GM12865 (cell line): ENCODE measurements around the gene CTU2.

Source experiments
- DNase-seq: peaks from one replicate; pipeline ENCODE4 v3.0.0; 2010; ENCODE audit warnings: low read depth
- H3K4me3 ChIP-seq: 2 replicates; pipeline ENCODE4 v1.5.1; 2011; ENCODE audit warnings: mild to moderate bottlenecking, low read depth, low read length, control low read depth
- CTCF ChIP-seq: IDR thresholded peaks from 2 replicates; pipeline ENCODE4 v1.5.1; 2011; ENCODE audit warnings: low read length, control low read depth, low read depth, inconsistent platforms; ENCODE audit not compliant: insufficient read depth; ENCODE audit errors: missing control alignments

CTU2 gene

DNA sequence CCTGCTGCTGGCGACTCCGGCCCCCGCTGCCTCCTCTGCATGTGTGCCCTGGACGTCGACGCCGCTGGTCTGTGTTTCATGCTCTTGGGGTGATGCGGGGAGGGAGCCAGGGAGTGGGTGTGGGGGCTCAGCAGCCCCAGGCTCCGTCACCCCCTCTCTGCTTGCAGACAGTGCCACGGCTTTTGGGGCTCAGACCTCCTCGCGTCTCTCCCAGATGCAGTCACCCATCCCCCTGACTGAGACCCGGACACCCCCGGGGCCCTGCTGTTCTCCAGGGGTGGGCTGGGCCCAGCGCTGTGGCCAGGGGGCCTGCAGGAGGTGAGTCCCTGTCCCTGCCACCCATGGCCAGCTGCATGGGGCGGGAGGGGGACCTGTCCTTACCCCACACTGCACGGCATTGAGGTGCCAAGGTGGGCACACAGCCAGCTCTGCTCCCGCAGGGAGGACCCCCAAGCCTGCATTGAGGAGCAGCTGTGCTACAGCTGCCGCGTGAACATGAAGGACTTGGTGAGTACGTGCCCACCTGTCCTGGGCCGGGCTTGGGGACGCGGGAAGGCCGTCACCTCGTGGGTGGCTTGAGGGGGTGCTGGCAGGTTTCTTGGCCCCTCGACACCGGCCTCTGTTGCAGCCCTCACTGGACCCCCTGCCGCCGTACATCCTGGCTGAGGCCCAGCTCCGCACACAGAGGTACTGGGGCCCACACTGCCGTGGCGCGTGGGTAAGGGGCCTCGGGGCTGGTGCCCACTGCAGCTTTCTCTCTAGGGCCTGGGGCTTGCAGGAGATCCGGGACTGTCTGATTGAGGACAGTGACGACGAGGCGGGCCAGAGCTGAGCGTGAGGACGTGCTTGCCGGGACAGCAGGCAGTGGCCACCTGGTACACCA, 8.4 kb downstream of the CTU2 start:
- no peak for DNase-seq
- TF ChIP-seq CTCF = no peak

GRCh38 chr16:88715312-88716190, 9.2 kb downstream of the CTU2 start:
- DNase-seq = no peak
- no peak for TF ChIP-seq CTCF
- H3K4me3 ChIP-seq = no peak overlapping the region

More for the DNA sequence above, 8.4 kb downstream of the CTU2 start:
- H3K4me3 ChIP-seq = no peak overlapping the region

- DNase-seq = no peak
- H3K4me3 ChIP-seq = no peak overlapping the region
- TF ChIP-seq CTCF = no peak
These were observed 9.9 kb downstream of the CTU2 start for GRCh38 chr16:88716201-88716600.

- no peak for DNase-seq
- TF ChIP-seq CTCF = no peak
- no peak overlapping the region for H3K4me3 ChIP-seq
These were observed 10.3 kb downstream of the CTU2 start for GRCh38 chr16:88716601-88717001.

- DNase-seq = no peak
- H3K4me3 ChIP-seq = no peak overlapping the region
- TF ChIP-seq CTCF = no peak
These were observed 11.9 kb downstream of the CTU2 start for GRCh38 chr16:88718178-88718577.

- DNase-seq = no peak
- TF ChIP-seq CTCF = no peak
- H3K4me3 ChIP-seq = no peak overlapping the region
These were observed 13.1 kb downstream of the CTU2 start for GRCh38 chr16:88719267-88719932.
